ENCODE measurements around the gene SLC19A1. TPM values are rescaled to one million over a fixed set of nuclear protein-coding genes. Genes with fewer than 3 reads are reported as not detected.

SLC19A1 gene
- total and polyA plus RNA-seq, 2 donors from 2014 or later: 5.1 to 7.2 TPM

DNA sequence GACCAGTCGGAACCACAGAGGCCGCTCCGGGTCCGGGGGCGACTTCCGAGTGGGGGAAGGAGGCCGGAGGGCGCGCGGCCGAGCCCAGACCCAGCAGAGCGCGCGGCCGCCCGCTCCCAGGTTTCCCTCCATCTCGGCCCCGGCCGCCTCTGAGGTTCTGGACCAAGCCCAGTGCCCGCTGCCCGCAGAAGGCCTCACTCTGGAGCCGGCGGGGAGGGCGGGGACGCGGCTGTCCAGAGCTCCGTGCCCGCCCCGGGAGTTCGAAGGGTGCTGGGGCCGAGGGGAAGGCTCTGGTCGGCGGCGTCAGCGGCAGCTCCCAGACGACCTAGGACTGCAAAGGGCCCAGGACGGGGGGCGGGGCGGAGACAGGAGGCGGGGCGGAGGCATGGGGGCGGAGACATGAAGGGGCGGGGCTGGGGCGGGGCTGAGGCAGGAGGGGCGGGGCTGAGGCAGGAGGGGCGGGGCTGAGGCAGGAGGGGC, 48.0 kb upstream of the SLC19A1 start:
- no peak for FAIRE-seq
- H3K4me1 ChIP-seq (ENCODE audit: control insufficient read depth in 2 of 3, insufficient read depth in 2 of 3, low read depth in 1 of 3, low read length in 3 of 3): no peaks in the 10 kb centered on the region
- H3K27me3 ChIP-seq (ENCODE audit: control insufficient read depth, insufficient read depth, low read length): peaks cover 2% of the 10 kb centered on the region
- peaks cover 2 to 13% (median 4%) of the 10 kb centered on the region in 3 donors for H3K9me3 ChIP-seq (ENCODE audit: control insufficient read depth in 2 of 3, insufficient read depth in 1 of 3, low read length in 3 of 3)
- H3K9ac ChIP-seq (ENCODE audit: low read length in 3 of 3): no peak overlapping the region
- H3K27ac ChIP-seq (ENCODE audit: low read depth in 2 of 2, low read length in 2 of 2): no peak overlapping the region
- intact Hi-C loops (cut with DNase I): no loop called here
- peak; percentile 51 to 92 (median 65) for DNase-seq
- H3K4me3 ChIP-seq (ENCODE audit: low read length in 3 of 3): no peak overlapping the region
- H3K36me3 ChIP-seq (ENCODE audit: control insufficient read depth in 2 of 3, insufficient read depth in 3 of 3, low read length in 3 of 3): no peaks in the 10 kb centered on the region
- TF ChIP-seq, protein P1, sequence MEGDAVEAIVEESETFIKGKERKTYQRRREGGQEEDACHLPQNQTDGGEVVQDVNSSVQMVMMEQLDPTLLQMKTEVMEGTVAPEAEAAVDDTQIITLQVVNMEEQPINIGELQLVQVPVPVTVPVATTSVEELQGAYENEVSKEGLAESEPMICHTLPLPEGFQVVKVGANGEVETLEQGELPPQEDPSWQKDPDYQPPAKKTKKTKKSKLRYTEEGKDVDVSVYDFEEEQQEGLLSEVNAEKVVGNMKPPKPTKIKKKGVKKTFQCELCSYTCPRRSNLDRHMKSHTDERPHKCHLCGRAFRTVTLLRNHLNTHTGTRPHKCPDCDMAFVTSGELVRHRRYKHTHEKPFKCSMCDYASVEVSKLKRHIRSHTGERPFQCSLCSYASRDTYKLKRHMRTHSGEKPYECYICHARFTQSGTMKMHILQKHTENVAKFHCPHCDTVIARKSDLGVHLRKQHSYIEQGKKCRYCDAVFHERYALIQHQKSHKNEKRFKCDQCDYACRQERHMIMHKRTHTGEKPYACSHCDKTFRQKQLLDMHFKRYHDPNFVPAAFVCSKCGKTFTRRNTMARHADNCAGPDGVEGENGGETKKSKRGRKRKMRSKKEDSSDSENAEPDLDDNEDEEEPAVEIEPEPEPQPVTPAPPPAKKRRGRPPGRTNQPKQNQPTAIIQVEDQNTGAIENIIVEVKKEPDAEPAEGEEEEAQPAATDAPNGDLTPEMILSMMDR (IDR thresholded peaks at IDR 0.05; ENCODE audit: borderline replicate concordance, extremely low read depth, insufficient read depth): no peak

GRCh38 chr21:45589686-45590245, 47.5 kb upstream of the SLC19A1 start:
- Histone ChIP-seq H3K9ac (ENCODE audit: low read length in 3 of 3) (no peak overlapping the region), H3K9me3 (ENCODE audit: control insufficient read depth in 2 of 3, insufficient read depth in 1 of 3, low read length in 3 of 3) (peaks cover 2 to 13% (median 4%) of the 10 kb centered on the region in 3 donors), H3K27me3 (ENCODE audit: control insufficient read depth, insufficient read depth, low read length) (peaks cover 2% of the 10 kb centered on the region), H3K4me3 (ENCODE audit: low read length in 3 of 3) (no peak overlapping the region), H3K36me3 (ENCODE audit: control insufficient read depth in 2 of 3, insufficient read depth in 3 of 3, low read length in 3 of 3) (no peaks in the 10 kb centered on the region), H3K27ac (ENCODE audit: low read depth in 2 of 2, low read length in 2 of 2) (no peak overlapping the region), H3K4me1 (ENCODE audit: control insufficient read depth in 2 of 3, insufficient read depth in 2 of 3, low read depth in 1 of 3, low read length in 3 of 3) (no peaks in the 10 kb centered on the region)
- DNase-seq: peak in 1 of 5 donors; percentile 59
- FAIRE-seq: no peak
- intact Hi-C loops (cut with DNase I): no loop called here
- TF ChIP-seq, protein P1 (IDR thresholded peaks at IDR 0.05; ENCODE audit: borderline replicate concordance, extremely low read depth, insufficient read depth): no peak

DNA sequence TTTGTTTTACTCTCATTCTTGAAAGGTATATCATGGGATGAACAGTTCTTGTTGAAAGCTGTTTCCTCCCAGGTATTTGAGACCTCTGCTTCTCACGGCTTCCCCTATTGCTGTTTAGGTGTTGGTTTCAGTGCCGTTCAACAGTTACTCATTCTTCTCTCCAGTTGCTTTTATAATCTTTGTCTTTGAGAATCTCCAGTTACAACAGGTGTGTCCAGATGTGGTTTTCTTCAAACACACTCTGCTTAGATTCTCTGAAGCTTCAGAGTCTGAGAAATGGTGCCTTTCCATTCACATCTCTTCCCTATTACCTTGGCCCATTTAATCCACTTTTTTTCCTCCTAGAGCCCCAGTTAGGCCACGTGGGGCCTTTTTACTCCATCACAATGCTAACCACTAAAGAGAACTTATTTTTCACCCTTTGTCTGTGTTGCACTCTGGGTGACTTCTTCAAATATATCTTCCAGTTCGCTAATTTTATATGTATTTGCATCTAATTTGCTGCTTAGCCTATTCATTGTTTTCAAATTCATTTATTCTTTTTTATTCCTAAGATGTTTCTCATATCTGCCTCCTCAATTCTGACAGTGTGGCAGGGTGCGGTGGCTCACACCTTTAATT, 46.7 kb upstream of the SLC19A1 start:
- no peak overlapping the region for H3K9ac ChIP-seq (ENCODE audit: low read length in 3 of 3)
- TF ChIP-seq, protein P1 (IDR thresholded peaks at IDR 0.05; ENCODE audit: borderline replicate concordance, extremely low read depth, insufficient read depth): no peak
- no peak overlapping the region for H3K4me3 ChIP-seq (ENCODE audit: low read length in 3 of 3)
- no peaks in the 10 kb centered on the region for H3K4me1 ChIP-seq (ENCODE audit: control insufficient read depth in 2 of 3, insufficient read depth in 2 of 3, low read depth in 1 of 3, low read length in 3 of 3)
- FAIRE-seq (no peak), DNase-seq (no peak)
- no peak overlapping the region for H3K27ac ChIP-seq (ENCODE audit: low read depth in 2 of 2, low read length in 2 of 2)
- intact Hi-C loops (cut with DNase I): no loop called here
- no peaks in the 10 kb centered on the region for H3K36me3 ChIP-seq (ENCODE audit: control insufficient read depth in 2 of 3, insufficient read depth in 3 of 3, low read length in 3 of 3)
- H3K9me3 ChIP-seq (ENCODE audit: control insufficient read depth in 2 of 3, insufficient read depth in 1 of 3, low read length in 3 of 3): peaks cover 2 to 13% (median 4%) of the 10 kb centered on the region in 3 donors
- peaks cover 2% of the 10 kb centered on the region for H3K27me3 ChIP-seq (ENCODE audit: control insufficient read depth, insufficient read depth, low read length)

Data from kidney (tissue), 14 donors.